ENCODE results near the gene PARD3. TPM values are rescaled to one million over a fixed set of nuclear protein-coding genes. Genes with fewer than 3 reads are reported as not detected.

The PARD3 gene
- total RNA-seq, 3 donors from 2014 or later, result 48.2 to 93.7 (median 60.6) TPM

- Histone ChIP-seq H3K4me1 (no peaks in the 10 kb centered on the region), H3K9me3 (no peaks in the 10 kb centered on the region), H3K4me3 (no peak overlapping the region), H3K27ac (no peak overlapping the region), H3K27me3 (no peaks in the 10 kb centered on the region), H3K36me3 (no peaks in the 10 kb centered on the region)
- intact Hi-C loops (cut with DNase I; ENCODE audit: low total_unique reads), result loop anchor here (10.0 kb wide), 1 partner anchor 1637 kb away; no protein-coding TSS in a partner anchor
- no peak for DNase-seq (ENCODE audit: low spot score in 2 of 2)
- no peak for TF ChIP-seq POLR2A (IDR thresholded peaks at IDR 0.05)
- no peak for TF ChIP-seq CTCF (IDR thresholded peaks at IDR 0.05)
- TF ChIP-seq POLR2AphosphoS5 (IDR thresholded peaks at IDR 0.05), result no peak
Measured at GRCh38 chr10:34651416-34652195, 163.5 kb downstream of the PARD3 start.

- no peak overlapping the region for H3K4me3 ChIP-seq
- H3K27ac ChIP-seq, result no peak overlapping the region
- no peak for DNase-seq (ENCODE audit: low spot score in 2 of 2)
- intact Hi-C loops (cut with DNase I; ENCODE audit: low total_unique reads), result loop anchor here (10.0 kb wide), 1 partner anchor 1635 kb away; no protein-coding TSS in a partner anchor
- no peaks in the 10 kb centered on the region for H3K27me3 ChIP-seq
- no peaks in the 10 kb centered on the region for H3K4me1 ChIP-seq
- no peaks in the 10 kb centered on the region for H3K36me3 ChIP-seq
- H3K9me3 ChIP-seq, result no peaks in the 10 kb centered on the region
- TF ChIP-seq POLR2A (IDR thresholded peaks at IDR 0.05) (no peak), CTCF (IDR thresholded peaks at IDR 0.05) (no peak), POLR2AphosphoS5 (IDR thresholded peaks at IDR 0.05) (no peak)
Measured at GRCh38 chr10:34650156-34650555, 164.9 kb downstream of the PARD3 start.

GRCh38 chr10:34649385-34649784 lies 165.7 kb downstream of the PARD3 start:
- DNase-seq (ENCODE audit: low spot score in 2 of 2), result no peak
- no peak for TF ChIP-seq POLR2A (IDR thresholded peaks at IDR 0.05)
- no peak for TF ChIP-seq POLR2AphosphoS5 (IDR thresholded peaks at IDR 0.05)
- no peak for TF ChIP-seq CTCF (IDR thresholded peaks at IDR 0.05)
- no peak overlapping the region for H3K4me3 ChIP-seq
- no peaks in the 10 kb centered on the region for H3K4me1 ChIP-seq
- H3K27ac ChIP-seq, result no peak overlapping the region
- no peaks in the 10 kb centered on the region for H3K27me3 ChIP-seq
- intact Hi-C loops (cut with DNase I; ENCODE audit: low total_unique reads), result no loop called here
- H3K9me3 ChIP-seq, result no peaks in the 10 kb centered on the region
- H3K36me3 ChIP-seq, result no peaks in the 10 kb centered on the region

GRCh38 chr10:34648919-34649318 lies 166.2 kb downstream of the PARD3 start:
- Histone ChIP-seq H3K4me3 (no peak overlapping the region), H3K9me3 (no peaks in the 10 kb centered on the region), H3K4me1 (no peaks in the 10 kb centered on the region), H3K36me3 (no peaks in the 10 kb centered on the region), H3K27ac (no peak overlapping the region), H3K27me3 (no peaks in the 10 kb centered on the region)
- DNase-seq (ENCODE audit: low spot score in 2 of 2), result no peak
- no peak for TF ChIP-seq CTCF (IDR thresholded peaks at IDR 0.05)
- TF ChIP-seq POLR2AphosphoS5 (IDR thresholded peaks at IDR 0.05), result no peak
- TF ChIP-seq POLR2A (IDR thresholded peaks at IDR 0.05), result no peak
- intact Hi-C loops (cut with DNase I; ENCODE audit: low total_unique reads), result no loop called here
